ENCODE results near the gene RSL1D1. TPM values are rescaled to one million over a fixed set of nuclear protein-coding genes. Genes with fewer than 3 reads are reported as not detected.

The RSL1D1 gene
- total RNA-seq, 2 donors from 2014 or later = 89.5 to 99.3 TPM

DNA sequence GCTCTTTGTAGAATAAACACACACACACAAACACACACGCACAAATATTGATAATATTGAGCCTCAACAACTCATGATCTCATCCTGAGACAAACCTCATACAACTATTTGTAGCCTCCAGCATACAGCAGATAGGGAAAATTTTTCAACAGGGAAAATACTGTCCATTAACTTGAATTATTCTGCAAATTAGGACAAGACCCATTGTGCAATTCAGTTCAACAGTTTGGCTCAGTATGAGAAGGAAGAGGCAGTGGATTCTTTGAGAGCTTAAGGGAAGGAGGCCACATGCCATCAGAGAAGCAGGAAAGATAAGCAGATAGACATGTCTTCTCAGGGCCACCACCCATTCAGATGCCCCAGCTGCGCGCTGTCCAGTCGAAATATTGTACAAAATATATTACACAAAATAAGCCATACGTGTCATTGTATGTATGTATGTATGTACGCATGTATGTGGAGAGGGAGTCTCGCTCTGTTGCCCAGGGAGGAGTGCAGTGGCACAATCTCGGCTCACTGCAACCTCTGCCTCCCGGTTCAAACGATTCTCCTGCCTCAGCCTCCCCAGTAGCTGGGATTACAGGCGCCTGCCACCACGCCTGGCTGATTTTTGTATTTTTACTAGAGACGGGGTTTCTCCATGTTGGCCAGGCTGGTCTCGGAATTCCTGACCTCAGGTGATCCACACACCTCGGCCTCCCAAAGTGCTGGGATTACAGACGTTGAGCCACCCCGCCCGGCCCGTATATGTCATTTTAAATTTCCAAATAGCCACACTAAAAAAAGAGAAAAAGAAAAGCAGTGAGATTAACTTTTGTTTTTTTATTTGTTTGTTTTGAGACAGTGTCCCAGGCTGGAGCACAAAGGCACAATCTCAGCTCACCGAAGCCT, 56.1 kb downstream of the RSL1D1 start:
- H3K36me3 ChIP-seq = no peaks in the 10 kb centered on the region

GRCh38 chr16:11794447-11794846, 56.9 kb downstream of the RSL1D1 start:
- Histone ChIP-seq H3K27ac (no peak overlapping the region), H3K4me3 (no peak overlapping the region), H3K36me3 (no peaks in the 10 kb centered on the region), H3K27me3 (no peaks in the 10 kb centered on the region), H3K9ac (ENCODE audit: low read depth in 2 of 2, low read length in 2 of 2) (no peak overlapping the region), H3K4me1 (peaks cover 20% of the 10 kb centered on the region), H3K9me3 (no peaks in the 10 kb centered on the region)
- intact Hi-C loops (cut with DNase I) = loop anchor here (10.0 kb wide), 1 partner anchor 50 kb away; the partner anchor contains the start of gene TXNDC11
- DNase-seq = no peak
- TF ChIP-seq, protein P1, sequence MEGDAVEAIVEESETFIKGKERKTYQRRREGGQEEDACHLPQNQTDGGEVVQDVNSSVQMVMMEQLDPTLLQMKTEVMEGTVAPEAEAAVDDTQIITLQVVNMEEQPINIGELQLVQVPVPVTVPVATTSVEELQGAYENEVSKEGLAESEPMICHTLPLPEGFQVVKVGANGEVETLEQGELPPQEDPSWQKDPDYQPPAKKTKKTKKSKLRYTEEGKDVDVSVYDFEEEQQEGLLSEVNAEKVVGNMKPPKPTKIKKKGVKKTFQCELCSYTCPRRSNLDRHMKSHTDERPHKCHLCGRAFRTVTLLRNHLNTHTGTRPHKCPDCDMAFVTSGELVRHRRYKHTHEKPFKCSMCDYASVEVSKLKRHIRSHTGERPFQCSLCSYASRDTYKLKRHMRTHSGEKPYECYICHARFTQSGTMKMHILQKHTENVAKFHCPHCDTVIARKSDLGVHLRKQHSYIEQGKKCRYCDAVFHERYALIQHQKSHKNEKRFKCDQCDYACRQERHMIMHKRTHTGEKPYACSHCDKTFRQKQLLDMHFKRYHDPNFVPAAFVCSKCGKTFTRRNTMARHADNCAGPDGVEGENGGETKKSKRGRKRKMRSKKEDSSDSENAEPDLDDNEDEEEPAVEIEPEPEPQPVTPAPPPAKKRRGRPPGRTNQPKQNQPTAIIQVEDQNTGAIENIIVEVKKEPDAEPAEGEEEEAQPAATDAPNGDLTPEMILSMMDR (IDR thresholded peaks at IDR 0.05) = no peak

More for the DNA sequence above, 56.1 kb downstream of the RSL1D1 start:
- Histone ChIP-seq H3K4me1 (peaks cover 20% of the 10 kb centered on the region), H3K4me3 (peak overlapping the region; percentile 64), H3K27ac (peak overlapping the region; percentile 91), H3K27me3 (no peaks in the 10 kb centered on the region), H3K9ac (ENCODE audit: low read depth in 2 of 2, low read length in 2 of 2) (peak overlapping the region in 1 of 2 donors; percentile 1), H3K9me3 (no peaks in the 10 kb centered on the region)
- peak; percentile 26 for DNase-seq
- TF ChIP-seq, protein P1 (IDR thresholded peaks at IDR 0.05) = no peak
- intact Hi-C loops (cut with DNase I) = loop anchor here (10.0 kb wide), 1 partner anchor 50 kb away; the partner anchor contains the start of gene TXNDC11

- no peak overlapping the region for H3K27ac ChIP-seq
- H3K36me3 ChIP-seq = no peaks in the 10 kb centered on the region
- H3K4me3 ChIP-seq = no peak overlapping the region
- no peaks in the 10 kb centered on the region for H3K27me3 ChIP-seq
- intact Hi-C loops (cut with DNase I) = loop anchor here (10.0 kb wide), 1 partner anchor 49 kb away; the partner anchor contains the start of gene TXNDC11
- H3K9ac ChIP-seq (ENCODE audit: low read depth in 2 of 2, low read length in 2 of 2) = peak overlapping the region in 1 of 2 donors; percentile 46
- DNase-seq = peak; percentile 38
- peaks cover 20% of the 10 kb centered on the region for H3K4me1 ChIP-seq
- TF ChIP-seq, protein P1 (IDR thresholded peaks at IDR 0.05) = no peak
- H3K9me3 ChIP-seq = no peaks in the 10 kb centered on the region
Measured at GRCh38 chr16:11793840-11794239, 57.5 kb downstream of the RSL1D1 start.

DNA sequence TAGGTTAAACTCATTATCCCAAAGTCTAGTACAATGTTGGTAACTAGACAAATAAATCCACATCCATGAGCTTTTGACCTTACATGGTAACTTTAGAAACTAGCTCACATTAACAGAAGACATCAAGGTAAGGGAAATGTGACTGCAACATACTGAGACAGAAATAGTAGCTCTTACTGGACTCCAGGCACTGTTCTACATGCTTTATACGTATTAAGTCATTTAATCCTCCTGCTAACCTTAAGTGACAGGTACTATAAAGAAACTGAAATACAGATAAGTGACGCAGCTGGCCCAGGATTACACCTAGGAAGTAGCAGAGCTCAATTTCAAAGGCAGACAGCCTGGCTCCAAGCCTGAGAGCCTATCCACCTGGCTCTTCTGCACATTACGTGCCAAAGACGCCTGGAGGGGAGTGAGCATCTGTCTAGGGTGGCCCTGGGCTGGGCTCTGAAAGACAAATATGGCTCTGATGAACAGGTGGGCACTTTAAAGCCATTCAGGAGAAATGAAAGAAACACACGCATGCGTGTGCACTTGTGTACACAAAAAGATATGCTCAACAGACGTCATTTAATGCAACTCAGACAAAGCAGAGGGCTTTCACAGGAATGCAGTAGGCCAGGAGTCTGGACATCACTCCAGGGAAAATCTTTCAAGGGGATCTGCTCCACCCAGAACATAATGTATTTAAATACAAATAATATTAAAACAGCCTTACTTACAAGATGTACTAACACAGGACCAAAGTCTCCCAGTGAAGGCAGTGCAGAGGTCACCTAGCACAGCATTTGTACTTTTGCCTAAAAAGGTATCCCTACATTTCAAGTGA, 58.7 kb downstream of the RSL1D1 start:
- H3K9ac ChIP-seq (ENCODE audit: low read depth in 2 of 2, low read length in 2 of 2) = peak overlapping the region in 1 of 2 donors; percentile 70
- H3K27ac ChIP-seq = peak overlapping the region; percentile 23
- TF ChIP-seq, protein P1 (IDR thresholded peaks at IDR 0.05) = no peak
- no peaks in the 10 kb centered on the region for H3K9me3 ChIP-seq
- no peaks in the 10 kb centered on the region for H3K36me3 ChIP-seq
- peak; percentile 67 for DNase-seq
- no peaks in the 10 kb centered on the region for H3K27me3 ChIP-seq
- intact Hi-C loops (cut with DNase I) = loop anchor here (10.0 kb wide), 1 partner anchor 48 kb away; the partner anchor contains the start of gene TXNDC11
- no peak overlapping the region for H3K4me3 ChIP-seq
- H3K4me1 ChIP-seq = peaks cover 20% of the 10 kb centered on the region
